HG03103 (cell line): ENCODE data around the gene AKNA.

Experiments used
- ATAC-seq: cut with Tn5 transposase; IDR thresholded peaks from one replicate; pipeline ENCODE4 v1.9.1; 2021; ENCODE audit warnings: low read depth; ENCODE audit not compliant: unreplicated experiment

Gene AKNA, protein sequence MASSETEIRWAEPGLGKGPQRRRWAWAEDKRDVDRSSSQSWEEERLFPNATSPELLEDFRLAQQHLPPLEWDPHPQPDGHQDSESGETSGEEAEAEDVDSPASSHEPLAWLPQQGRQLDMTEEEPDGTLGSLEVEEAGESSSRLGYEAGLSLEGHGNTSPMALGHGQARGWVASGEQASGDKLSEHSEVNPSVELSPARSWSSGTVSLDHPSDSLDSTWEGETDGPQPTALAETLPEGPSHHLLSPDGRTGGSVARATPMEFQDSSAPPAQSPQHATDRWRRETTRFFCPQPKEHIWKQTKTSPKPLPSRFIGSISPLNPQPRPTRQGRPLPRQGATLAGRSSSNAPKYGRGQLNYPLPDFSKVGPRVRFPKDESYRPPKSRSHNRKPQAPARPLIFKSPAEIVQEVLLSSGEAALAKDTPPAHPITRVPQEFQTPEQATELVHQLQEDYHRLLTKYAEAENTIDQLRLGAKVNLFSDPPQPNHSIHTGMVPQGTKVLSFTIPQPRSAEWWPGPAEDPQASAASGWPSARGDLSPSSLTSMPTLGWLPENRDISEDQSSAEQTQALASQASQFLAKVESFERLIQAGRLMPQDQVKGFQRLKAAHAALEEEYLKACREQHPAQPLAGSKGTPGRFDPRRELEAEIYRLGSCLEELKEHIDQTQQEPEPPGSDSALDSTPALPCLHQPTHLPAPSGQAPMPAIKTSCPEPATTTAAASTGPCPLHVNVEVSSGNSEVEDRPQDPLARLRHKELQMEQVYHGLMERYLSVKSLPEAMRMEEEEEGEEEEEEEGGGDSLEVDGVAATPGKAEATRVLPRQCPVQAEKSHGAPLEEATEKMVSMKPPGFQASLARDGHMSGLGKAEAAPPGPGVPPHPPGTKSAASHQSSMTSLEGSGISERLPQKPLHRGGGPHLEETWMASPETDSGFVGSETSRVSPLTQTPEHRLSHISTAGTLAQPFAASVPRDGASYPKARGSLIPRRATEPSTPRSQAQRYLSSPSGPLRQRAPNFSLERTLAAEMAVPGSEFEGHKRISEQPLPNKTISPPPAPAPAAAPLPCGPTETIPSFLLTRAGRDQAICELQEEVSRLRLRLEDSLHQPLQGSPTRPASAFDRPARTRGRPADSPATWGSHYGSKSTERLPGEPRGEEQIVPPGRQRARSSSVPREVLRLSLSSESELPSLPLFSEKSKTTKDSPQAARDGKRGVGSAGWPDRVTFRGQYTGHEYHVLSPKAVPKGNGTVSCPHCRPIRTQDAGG (N-terminal part only)

GRCh38 chr9:114387680-114388356, at the start of gene AKNA:
TSS of gene AKNA (minus strand) at chr9:114387982. CDS start at chr9:114381333, 6,649 bp downstream.
- peak; percentile 25 for ATAC-seq

- ATAC-seq, result no peak
Observed at GRCh38 chr9:114437401-114437893, 49.7 kb upstream of the AKNA start.

GRCh38 chr9:114434878-114435311, 47.1 kb upstream of the AKNA start:
- no peak for ATAC-seq

DNA sequence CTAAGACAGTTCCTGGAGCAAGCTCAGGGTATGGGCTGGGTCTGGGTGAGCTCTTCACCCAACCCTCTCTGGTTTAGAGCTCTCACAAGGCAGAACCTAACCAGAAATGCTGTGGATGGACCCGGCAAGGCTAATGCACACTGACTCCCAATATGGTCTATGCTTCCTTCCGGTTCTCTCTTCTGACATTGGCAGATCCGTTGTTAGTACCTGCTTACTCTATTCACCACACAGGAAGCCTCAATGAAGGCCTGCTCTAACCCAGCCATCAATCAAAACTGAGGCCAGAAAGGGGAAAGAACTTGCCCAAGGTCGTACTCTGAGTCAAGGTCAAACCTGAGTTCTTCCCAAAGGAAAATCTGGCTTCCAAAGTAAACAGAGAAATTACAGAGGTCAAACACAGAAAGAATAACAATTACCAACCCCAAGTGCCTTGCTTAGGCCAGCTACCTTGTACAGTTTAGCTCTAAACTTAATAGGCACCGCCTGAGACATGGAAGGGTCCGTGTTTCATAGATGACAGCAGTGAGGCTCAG, 46.0 kb upstream of the AKNA start:
- no peak for ATAC-seq

GRCh38 chr9:114433086-114433485, 45.3 kb upstream of the AKNA start:
- ATAC-seq, result no peak

- ATAC-seq, result no peak
Observed at GRCh38 chr9:114432323-114433067, 44.7 kb upstream of the AKNA start.

DNA sequence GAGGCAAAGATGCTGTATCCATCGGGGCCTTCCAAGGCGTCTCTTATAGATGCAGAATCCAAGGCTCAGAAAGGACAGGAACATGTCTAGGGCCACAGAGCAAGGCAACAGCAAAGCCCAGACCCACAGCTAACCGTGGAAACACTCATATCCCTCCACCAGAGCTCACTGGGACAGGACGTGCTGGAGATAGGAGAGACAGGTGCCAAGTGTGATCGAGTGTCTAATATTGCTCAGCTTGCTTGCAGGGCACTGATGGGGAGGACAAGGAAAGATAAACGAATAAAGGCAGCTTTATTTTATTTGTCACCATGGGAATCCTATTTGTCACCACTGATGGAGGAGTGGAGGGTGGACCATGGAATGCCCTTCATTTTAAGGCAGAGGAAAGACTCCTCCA, 44.0 kb upstream of the AKNA start:
- no peak for ATAC-seq

DNA sequence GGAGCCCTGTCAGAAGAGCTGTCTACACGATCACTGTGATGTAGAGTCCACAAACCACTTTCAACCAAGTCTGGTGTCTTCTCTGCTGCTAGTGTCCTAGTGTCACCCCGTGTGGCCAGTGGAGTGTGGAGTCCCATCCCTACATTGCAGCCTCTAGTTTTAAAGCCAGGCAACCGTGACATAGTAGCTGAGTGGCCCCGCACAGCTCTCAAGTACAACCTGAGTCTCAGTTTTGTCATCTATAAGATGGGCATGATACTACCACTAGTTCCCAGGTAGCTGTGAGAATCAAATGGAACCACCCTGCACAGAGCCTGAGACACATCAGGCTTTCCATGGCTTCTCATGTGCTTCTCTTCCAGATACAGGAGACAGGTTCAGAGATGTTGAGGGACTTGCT, 43.2 kb upstream of the AKNA start:
- no peak for ATAC-seq

GRCh38 chr9:114430457-114430856, 42.7 kb upstream of the AKNA start:
- ATAC-seq, result no peak

GRCh38 chr9:114429488-114429887, 41.7 kb upstream of the AKNA start:
- ATAC-seq, result no peak

DNA sequence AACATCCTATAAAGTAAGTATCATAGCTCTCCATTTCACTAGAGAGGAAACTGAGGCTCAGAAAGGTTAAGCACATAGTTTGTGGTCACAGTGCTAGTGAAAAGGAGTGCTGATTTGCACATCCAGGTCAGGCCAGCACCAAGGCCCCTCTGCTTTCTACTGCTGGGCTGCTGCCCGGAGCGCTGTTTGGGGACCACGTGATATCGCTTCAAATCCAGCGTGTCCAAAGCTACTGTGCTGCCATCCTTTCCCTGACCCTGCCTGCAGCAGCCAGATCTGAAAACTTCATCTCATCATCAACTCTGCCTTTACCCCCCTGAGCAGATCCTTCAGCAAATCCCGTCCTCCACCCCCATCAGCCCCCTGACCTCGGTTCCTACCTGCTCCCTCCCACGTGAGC, 40.7 kb upstream of the AKNA start:
- no peak for ATAC-seq

GRCh38 chr9:114427644-114428043, 39.9 kb upstream of the AKNA start:
- ATAC-seq, result no peak

- ATAC-seq, result no peak
Observed at GRCh38 chr9:114426046-114426948, 38.5 kb upstream of the AKNA start.

DNA sequence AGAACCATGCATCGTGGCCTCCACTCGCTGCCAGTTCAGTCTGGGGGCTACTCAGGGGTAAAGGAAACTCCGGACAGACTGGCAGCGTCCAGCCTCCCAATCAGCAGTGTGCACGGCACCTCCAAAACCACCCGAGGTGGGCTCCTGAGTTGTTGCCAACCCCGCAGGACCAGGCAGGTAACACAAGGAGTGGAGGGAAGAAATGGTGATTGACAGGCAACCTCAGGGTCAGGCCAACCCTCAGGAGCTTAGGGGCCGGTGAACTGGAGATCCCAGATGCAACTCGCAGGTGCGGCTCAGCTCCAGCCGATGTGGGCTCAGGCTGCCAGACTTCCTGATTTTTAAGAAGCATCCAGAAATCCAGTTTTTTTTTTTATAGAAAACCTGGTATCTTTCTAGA, 37.3 kb upstream of the AKNA start:
- no peak for ATAC-seq

- ATAC-seq, result no peak
Observed at GRCh38 chr9:114424126-114424525, 36.3 kb upstream of the AKNA start.

GRCh38 chr9:114423181-114423580, 35.4 kb upstream of the AKNA start:
- no peak for ATAC-seq

DNA sequence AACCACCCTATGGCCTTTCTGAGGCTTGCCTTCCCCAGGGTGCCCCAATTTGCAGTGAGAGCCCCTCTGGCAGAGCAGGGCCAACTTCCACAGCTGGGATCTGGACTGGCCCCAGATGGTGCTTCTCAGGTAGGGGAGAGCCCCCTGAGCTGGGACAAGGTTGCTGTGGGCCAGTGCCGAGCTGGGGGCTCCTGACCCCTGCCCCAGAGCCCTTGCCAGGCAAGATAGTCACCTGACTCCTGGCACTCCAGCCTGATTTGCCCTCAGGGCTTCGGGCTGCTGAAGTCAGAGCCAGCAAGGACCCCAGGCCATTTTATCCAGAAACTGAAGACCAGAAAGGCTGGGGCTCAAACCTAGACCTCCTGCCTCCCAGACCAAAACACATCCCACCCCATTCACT, 33.4 kb upstream of the AKNA start:
- no peak for ATAC-seq

DNA sequence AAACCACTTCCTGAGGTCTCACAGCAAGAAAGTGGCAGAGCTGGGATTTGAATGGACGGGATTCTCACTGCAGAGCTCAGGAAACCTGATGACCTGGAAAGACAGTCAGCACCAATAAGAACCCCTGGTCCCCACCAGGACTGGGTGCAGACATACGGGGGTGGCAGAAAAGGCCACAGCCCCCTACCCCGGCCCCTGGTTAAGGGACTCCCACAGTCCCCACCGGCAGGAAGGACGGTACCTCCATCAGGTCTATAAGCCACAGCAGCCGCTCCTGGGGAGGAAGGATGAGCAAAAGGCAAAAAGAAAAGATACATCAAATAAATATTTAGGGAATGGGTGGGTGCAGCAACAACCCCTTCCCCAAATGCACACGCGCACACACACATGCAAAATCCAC, 32.0 kb upstream of the AKNA start:
- ATAC-seq, result no peak
